Neural cell (in vitro differentiated cells): ENCODE results near the gene SCYL1. TPM values are rescaled to one million over a fixed set of nuclear protein-coding genes. Genes with fewer than 3 reads are reported as not detected.

Experiments used
- H2AFZ ChIP-seq: fragments of 200-600, 300-800 bp; sonication (generic), shearing (Covaris generic); 2 replicates; pipeline ENCODE4 v1.6.0; 2014; ENCODE audit warnings: low read depth, mild to moderate bottlenecking, antibody characterized with exemption, low read length, moderate library complexity
- H3F3A ChIP-seq: fragments of 200-600 bp; shearing (Covaris generic); 2 replicates; pipeline ENCODE4 v1.6.1; 2016; ENCODE audit warnings: mild to moderate bottlenecking, moderate library complexity, mixed read lengths, antibody characterized with exemption, low read length; ENCODE audit not compliant: insufficient read depth, poor library complexity, severe bottlenecking
- H3K27ac ChIP-seq: fragments of 200-600, 300-800 bp; sonication (generic), shearing (Covaris generic); 2 replicates; pipeline ENCODE4 v1.5.1; 2014; ENCODE audit warnings: mild to moderate bottlenecking, low read length, moderate library complexity
- H3K27me3 ChIP-seq: fragments of 300-800, 200-600 bp; sonication (generic), shearing (Covaris generic); 2 replicates; pipeline ENCODE4 v1.6.0; 2014; ENCODE audit warnings: mild to moderate bottlenecking, low read depth, low read length, moderate library complexity; ENCODE audit not compliant: insufficient read depth
- H3K36me3 ChIP-seq: fragments of 300-800, 200-600 bp; sonication (generic), shearing (Covaris generic); 2 replicates; pipeline ENCODE4 v1.5.1; 2014; ENCODE audit warnings: mild to moderate bottlenecking, antibody characterized with exemption, low read length, moderate library complexity; ENCODE audit not compliant: insufficient read depth
- H3K4me2 ChIP-seq: fragments of 300-800, 200-600 bp; sonication (generic), shearing (Covaris generic); 2 replicates; pipeline ENCODE4 v1.6.0; 2014; ENCODE audit warnings: mild to moderate bottlenecking, low read length
- H3K4me3 ChIP-seq: fragments of 300-800, 200-600 bp; sonication (generic), shearing (Covaris generic); 2 replicates; pipeline ENCODE4 v1.5.1; 2014; ENCODE audit warnings: mild to moderate bottlenecking, low read length, moderate library complexity
- H3K79me2 ChIP-seq: fragments of 200-600 bp; shearing (Covaris generic); replicated peaks from 2 replicates; pipeline ENCODE4 v1.6.0; 2014; ENCODE audit warnings: mild to moderate bottlenecking, low read length, moderate library complexity; ENCODE audit not compliant: insufficient read depth
- H3K9ac ChIP-seq: fragments of 300-800, 200-600 bp; sonication (generic), shearing (Covaris generic); 2 replicates; pipeline ENCODE4 v1.6.1; 2016; ENCODE audit warnings: mild to moderate bottlenecking, low read length, mixed read lengths
- H3K9me2 ChIP-seq: fragments of 200-600 bp; shearing (Covaris generic); 2 replicates; pipeline ENCODE4 v1.6.1; 2016; ENCODE audit warnings: mild to moderate bottlenecking, low read length, mixed read lengths; ENCODE audit not compliant: insufficient read depth
- H3K9me3 ChIP-seq: fragments of 200-600, 300-800 bp; sonication (generic), shearing (Covaris generic); 2 replicates; pipeline ENCODE4 v1.6.1; 2016; ENCODE audit warnings: mild to moderate bottlenecking, mixed run types, low read length, moderate library complexity, mixed read lengths
- H4K20me1 ChIP-seq: fragments of 200-600 bp; shearing (Covaris generic); 2 replicates; pipeline ENCODE4 v1.6.1; 2016; ENCODE audit warnings: mild to moderate bottlenecking, mixed run types; ENCODE audit not compliant: insufficient read depth
- EP300 ChIP-seq: fragments of 450-650 bp; conservative IDR thresholded peaks from 2 replicates; pipeline ENCODE4 v1.6.1; 2014; ENCODE audit warnings: antibody characterized with exemption, mild to moderate bottlenecking, moderate library complexity; ENCODE audit not compliant: poor library complexity, severe bottlenecking
- EZH2 ChIP-seq: fragments of 200-600, 300-800 bp; shearing (Covaris generic), sonication (generic); IDR thresholded peaks from 2 replicates; pipeline ENCODE4 v1.6.1; 2014; ENCODE audit warnings: antibody characterized with exemption, low read length, borderline replicate concordance, mild to moderate bottlenecking; ENCODE audit not compliant: insufficient read depth, poor library complexity, severe bottlenecking
- MXI1 ChIP-seq: fragments of 450-650 bp; conservative IDR thresholded peaks from 2 replicates; pipeline ENCODE4 v1.6.1; 2014; ENCODE audit warnings: antibody characterized with exemption, mild to moderate bottlenecking; ENCODE audit not compliant: poor library complexity, severe bottlenecking
- POLR2AphosphoS5 ChIP-seq: IDR thresholded peaks from 2 replicates; pipeline ENCODE4 v1.6.1; 2012
- RAD21 ChIP-seq: fragments of 450-650 bp; conservative IDR thresholded peaks from 2 replicates; pipeline ENCODE4 v1.6.1; 2014; ENCODE audit warnings: antibody characterized with exemption, mild to moderate bottlenecking, moderate library complexity
- REST ChIP-seq: IDR thresholded peaks from 2 replicates; pipeline ENCODE4 v1.6.1; 2012; ENCODE audit warnings: borderline replicate concordance
- SMC3 ChIP-seq: fragments of 450-650 bp; conservative IDR thresholded peaks from 2 replicates; pipeline ENCODE4 v1.6.1; 2014; ENCODE audit warnings: antibody characterized with exemption, mild to moderate bottlenecking, moderate library complexity; ENCODE audit not compliant: poor library complexity
- TAF1 ChIP-seq: IDR thresholded peaks from 2 replicates; pipeline ENCODE4 v1.6.1; 2012; ENCODE audit warnings: low read depth
- polyA plus RNA-seq: library from polyadenylated mRNA; depleted of rRNA; stranded (reverse); fragments of >200 nt; gene quantifications from 2 replicates; pipeline ENCODE4 v1.2.3, GENCODE V29; 2014
- TF ChIP-seq, protein P1 (sequence below): fragments of 450-650 bp; IDR thresholded peaks from 2 replicates; pipeline ENCODE4 v1.5.1; 2014; ENCODE audit warnings: antibody characterized with exemption, mild to moderate bottlenecking, moderate library complexity; ENCODE audit not compliant: poor library complexity, severe bottlenecking

Gene SCYL1
- polyA plus RNA-seq, 1 donor from 2014 or later: 48.3 TPM

DNA sequence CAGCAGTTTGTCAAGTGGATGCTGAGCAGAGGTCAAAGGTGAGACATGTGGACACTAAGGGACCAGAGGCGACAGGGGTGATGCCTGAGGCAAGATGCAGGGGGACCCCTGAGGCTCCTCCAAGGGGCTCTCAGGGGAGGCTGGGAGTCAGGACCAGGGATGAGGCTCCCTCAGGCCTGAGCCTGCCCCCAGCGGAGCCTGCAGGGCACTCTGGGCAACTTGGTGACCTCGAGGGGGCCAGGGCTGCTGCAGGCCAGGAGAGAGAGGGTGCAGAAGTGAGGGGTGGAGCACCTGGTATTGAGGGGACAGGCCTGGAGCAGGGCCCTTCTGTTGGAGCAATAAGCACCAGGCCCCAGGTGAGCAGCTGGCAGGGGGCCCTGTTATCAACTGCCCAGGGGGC, 57.0 kb downstream of the SCYL1 start:
- H3K27me3 ChIP-seq: peaks cover 21% of the 10 kb centered on the region
- H4K20me1 ChIP-seq: no peaks in the 10 kb centered on the region

DNA sequence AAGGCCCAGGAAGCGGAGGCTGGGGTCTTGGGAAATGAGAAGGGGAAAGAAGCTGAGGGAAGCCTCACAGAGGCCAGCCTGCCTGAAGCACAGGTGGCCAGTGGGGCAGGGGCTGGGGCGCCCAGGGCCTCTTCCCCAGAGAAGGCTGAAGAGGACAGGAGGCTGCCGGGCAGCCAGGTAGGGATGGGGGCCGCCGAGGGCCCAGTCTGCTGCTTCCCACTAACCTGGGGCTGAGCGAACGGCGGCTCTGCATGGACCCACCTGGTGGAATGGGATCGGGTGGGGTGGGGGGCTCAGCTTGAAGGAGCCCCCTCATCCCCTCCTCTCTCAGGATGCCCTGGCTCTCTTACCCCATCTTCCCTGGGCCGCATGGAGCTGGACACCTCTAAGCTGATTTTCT, 58.7 kb downstream of the SCYL1 start:
- no peak overlapping the region for H3K4me3 ChIP-seq
- peaks cover 21% of the 10 kb centered on the region for H3K27me3 ChIP-seq
- no peak overlapping the region for H3K27ac ChIP-seq
- H3K4me2 ChIP-seq: no peak overlapping the region
- no peaks in the 10 kb centered on the region for H3K79me2 ChIP-seq
- TF ChIP-seq MXI1 (no peak), EZH2 (no peak), TAF1 (no peak), SMC3 (no peak), RAD21 (no peak), REST (no peak)
- TF ChIP-seq, protein P1, sequence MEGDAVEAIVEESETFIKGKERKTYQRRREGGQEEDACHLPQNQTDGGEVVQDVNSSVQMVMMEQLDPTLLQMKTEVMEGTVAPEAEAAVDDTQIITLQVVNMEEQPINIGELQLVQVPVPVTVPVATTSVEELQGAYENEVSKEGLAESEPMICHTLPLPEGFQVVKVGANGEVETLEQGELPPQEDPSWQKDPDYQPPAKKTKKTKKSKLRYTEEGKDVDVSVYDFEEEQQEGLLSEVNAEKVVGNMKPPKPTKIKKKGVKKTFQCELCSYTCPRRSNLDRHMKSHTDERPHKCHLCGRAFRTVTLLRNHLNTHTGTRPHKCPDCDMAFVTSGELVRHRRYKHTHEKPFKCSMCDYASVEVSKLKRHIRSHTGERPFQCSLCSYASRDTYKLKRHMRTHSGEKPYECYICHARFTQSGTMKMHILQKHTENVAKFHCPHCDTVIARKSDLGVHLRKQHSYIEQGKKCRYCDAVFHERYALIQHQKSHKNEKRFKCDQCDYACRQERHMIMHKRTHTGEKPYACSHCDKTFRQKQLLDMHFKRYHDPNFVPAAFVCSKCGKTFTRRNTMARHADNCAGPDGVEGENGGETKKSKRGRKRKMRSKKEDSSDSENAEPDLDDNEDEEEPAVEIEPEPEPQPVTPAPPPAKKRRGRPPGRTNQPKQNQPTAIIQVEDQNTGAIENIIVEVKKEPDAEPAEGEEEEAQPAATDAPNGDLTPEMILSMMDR: no peak
- H3K9ac ChIP-seq: no peak overlapping the region
- no peaks in the 10 kb centered on the region for H3K9me2 ChIP-seq
- H2AFZ ChIP-seq: no peak overlapping the region
- no peaks in the 10 kb centered on the region for H3F3A ChIP-seq
- H3K9me3 ChIP-seq: no peaks in the 10 kb centered on the region
- H3K36me3 ChIP-seq: no peaks in the 10 kb centered on the region
- H4K20me1 ChIP-seq: no peaks in the 10 kb centered on the region

More for the DNA sequence above, 57.0 kb downstream of the SCYL1 start:
- Histone ChIP-seq H2AFZ (no peak overlapping the region), H3K4me2 (no peak overlapping the region), H3K9me2 (no peaks in the 10 kb centered on the region), H3K9me3 (no peaks in the 10 kb centered on the region), H3K9ac (no peak overlapping the region), H3F3A (no peaks in the 10 kb centered on the region), H3K36me3 (no peaks in the 10 kb centered on the region), H3K79me2 (no peaks in the 10 kb centered on the region), H3K27ac (no peak overlapping the region), H3K4me3 (no peak overlapping the region)
- TF ChIP-seq SMC3 (no peak), REST (no peak), TAF1 (no peak), EZH2 (no peak), EP300 (no peak), POLR2AphosphoS5 (no peak), MXI1 (no peak), RAD21 (no peak)
- TF ChIP-seq, protein P1: no peak
